Prostate gland (tissue), 2 donors: Measurements from ENCODE around the gene SUSD3. TPM values are rescaled to one million over a fixed set of nuclear protein-coding genes. Genes with fewer than 3 reads are reported as not detected.

Experiments
- DNase-seq: peaks from one replicate; pipeline ENCODE4 v3.0.0-alpha.2; 2019; ENCODE audit warnings: low spot score
- H3K27ac ChIP-seq, 2 donors: fragments of 200-600 bp; sonication (generic); 2 replicates each; pipeline ENCODE4 v1.5.1; 2017 to 2019
- H3K27me3 ChIP-seq: fragments of 200-600 bp; sonication (generic); replicated peaks from 2 replicates; pipeline ENCODE4 v1.5.1; 2019; ENCODE audit not compliant: insufficient read depth
- H3K36me3 ChIP-seq, 2 donors: fragments of 200-600 bp; sonication (generic); 1 replicate in 1 of 2; 2 replicates in 1 of 2; pipeline versions ENCODE4 v1.5.1 to v1.8.1; 2017 to 2019
- H3K4me1 ChIP-seq: fragments of 200-600 bp; sonication (generic); replicated peaks from 2 replicates; pipeline ENCODE4 v1.5.1; 2019
- H3K4me3 ChIP-seq, 2 donors: fragments of 200-600 bp; sonication (generic); 2 replicates each; pipeline ENCODE4 v1.5.1; 2017 to 2019
- H3K9me3 ChIP-seq: fragments of 200-600 bp; sonication (generic); 2 replicates; pipeline ENCODE4 v1.5.1; 2017
- CTCF ChIP-seq, 4 experiments: fragments of 200-600 bp in 2 of 4; fragments of 450-650 bp in 2 of 4; sonication (generic) in 2 of 4; IDR thresholded peaks; 1 replicate in 3 of 4; 2 replicates in 1 of 4; pipeline ENCODE4 v1.5.1; 2016 to 2019; ENCODE audit warnings: antibody characterized with exemption in 4 of 4, mild to moderate bottlenecking in 2 of 4, moderate library complexity in 2 of 4
- POLR2A ChIP-seq: fragments of 450-650 bp; IDR thresholded peaks from one replicate; pipeline ENCODE4 v1.6.1; 2016; ENCODE audit warnings: antibody characterized with exemption, mild to moderate bottlenecking
- POLR2AphosphoS5 ChIP-seq: sonication (generic); formaldehyde crosslinking; IDR thresholded peaks from one replicate; pipeline ENCODE4 v1.6.1; 2017; ENCODE audit warnings: antibody characterized with exemption
- WGBS: methylation state at CpG from one replicate; pipeline ENCODE4 v1.1.5; 2018; 5-methylcytosine and 5-hydroxymethylcytosine counted together
- intact Hi-C: fragments of 100-400 bp; cut with DNase I; formaldehyde crosslinking; loops from one replicate; pipeline ENCODE4 v1.14.2; 2022
- total RNA-seq, 2 donors: library from RNA; depleted of rRNA; stranded (reverse); fragments of >200 nt; gene quantifications; one replicate each; pipeline ENCODE4 v1.1.0, GENCODE V29; 2016

Gene SUSD3
- total RNA-seq, 2 donors from 2014 or later, result 2.2 to 471 TPM

DNA sequence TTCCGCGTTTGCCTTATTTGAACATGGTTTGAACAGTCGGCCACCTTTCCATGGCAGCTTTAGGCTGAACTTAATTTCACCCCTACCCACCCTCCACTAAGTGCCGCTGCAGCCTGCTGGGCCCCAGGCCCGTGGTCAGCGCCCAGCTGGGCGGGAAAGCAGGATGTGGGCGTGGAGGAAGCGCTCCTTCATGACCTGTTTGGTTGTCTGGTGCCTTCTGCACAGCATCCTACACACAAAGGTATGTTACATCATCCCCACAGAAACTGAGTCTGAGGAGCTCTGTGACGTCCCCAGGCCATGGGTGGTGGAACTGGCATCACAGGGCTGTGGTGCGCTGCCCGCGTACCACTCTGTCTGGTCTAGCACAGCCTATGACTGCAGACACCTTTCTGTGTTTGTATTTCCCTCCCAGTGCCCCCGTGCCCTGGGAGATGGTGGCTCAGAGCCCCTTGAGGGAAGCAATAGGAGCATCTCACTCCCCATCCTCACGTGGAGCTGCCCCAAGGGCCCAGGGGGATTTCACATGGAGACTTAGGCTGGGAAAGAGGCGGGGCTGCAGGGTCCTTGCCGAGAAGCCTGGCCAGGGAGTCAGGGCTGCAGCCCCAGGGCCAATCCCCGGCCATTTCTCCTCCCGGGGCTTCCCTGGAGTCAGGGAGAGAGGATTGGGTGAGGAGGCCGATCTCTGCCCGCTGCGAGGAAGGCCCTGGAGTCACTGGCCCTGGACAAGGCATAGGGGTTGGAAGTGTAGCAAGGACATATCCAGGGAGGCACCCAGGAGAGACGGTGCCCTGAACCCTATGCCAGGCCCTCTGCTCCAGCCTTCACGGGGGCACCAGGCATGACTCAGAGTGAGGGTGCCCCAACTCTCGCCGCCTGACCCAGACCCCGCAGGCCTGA is 37.5 kb upstream of the SUSD3 start:
- Histone ChIP-seq H3K9me3 (no peaks in the 10 kb centered on the region), H3K4me1 (no peaks in the 10 kb centered on the region), H3K27me3 (no peaks in the 10 kb centered on the region), H3K27ac (no peak overlapping the region), H3K36me3 (no peaks in the 10 kb centered on the region), H3K4me3 (no peak overlapping the region)
- intact Hi-C loops, result no loop called here
- no peak for TF ChIP-seq POLR2A
- TF ChIP-seq POLR2AphosphoS5, result no peak
- no peak for TF ChIP-seq CTCF (IDR thresholded peaks at IDR 0.05)
- no peak for DNase-seq
- 77% methylated on average over 27 of the region's 27 CpGs for WGBS

GRCh38 chr9:93022066-93022465 is 36.4 kb upstream of the SUSD3 start:
- DNase-seq, result no peak
- Histone ChIP-seq H3K27me3 (no peaks in the 10 kb centered on the region), H3K36me3 (no peaks in the 10 kb centered on the region), H3K27ac (no peak overlapping the region), H3K9me3 (no peaks in the 10 kb centered on the region), H3K4me3 (no peak overlapping the region), H3K4me1 (no peaks in the 10 kb centered on the region)
- TF ChIP-seq POLR2AphosphoS5, result no peak
- no peak for TF ChIP-seq POLR2A
- no peak for TF ChIP-seq CTCF (IDR thresholded peaks at IDR 0.05)
- 96% methylated on average over 9 of the region's 9 CpGs for WGBS
- intact Hi-C loops, result no loop called here

- Histone ChIP-seq H3K27ac (no peak overlapping the region), H3K4me3 (no peak overlapping the region), H3K4me1 (no peaks in the 10 kb centered on the region), H3K9me3 (no peaks in the 10 kb centered on the region), H3K36me3 (no peaks in the 10 kb centered on the region), H3K27me3 (no peaks in the 10 kb centered on the region)
- 88% methylated on average over 21 of the region's 23 CpGs for WGBS
- DNase-seq, result no peak
- intact Hi-C loops, result no loop called here
- TF ChIP-seq POLR2A, result no peak
These were observed 35.6 kb upstream of the SUSD3 start for GRCh38 chr9:93022721-93023520.

GRCh38 chr9:93023521-93023815 is 35.0 kb upstream of the SUSD3 start:
- Histone ChIP-seq H3K4me3 (no peak overlapping the region), H3K9me3 (no peaks in the 10 kb centered on the region), H3K27ac (no peak overlapping the region), H3K27me3 (no peaks in the 10 kb centered on the region), H3K36me3 (no peaks in the 10 kb centered on the region), H3K4me1 (no peaks in the 10 kb centered on the region)
- no peak for TF ChIP-seq POLR2AphosphoS5
- TF ChIP-seq CTCF (IDR thresholded peaks at IDR 0.05), result no peak
- TF ChIP-seq POLR2A, result no peak
- intact Hi-C loops, result no loop called here
- WGBS, result 85% methylated on average over 4 of the region's 4 CpGs
- DNase-seq, result no peak

- Histone ChIP-seq H3K36me3 (no peaks in the 10 kb centered on the region), H3K4me3 (no peak overlapping the region), H3K9me3 (no peaks in the 10 kb centered on the region), H3K27me3 (no peaks in the 10 kb centered on the region), H3K4me1 (no peaks in the 10 kb centered on the region), H3K27ac (no peak overlapping the region)
- no peak for TF ChIP-seq CTCF (IDR thresholded peaks at IDR 0.05)
- TF ChIP-seq POLR2AphosphoS5, result no peak
- WGBS, result 84% methylated on average over 4 of the region's 4 CpGs
- intact Hi-C loops, result no loop called here
- no peak for DNase-seq
These were observed 33.9 kb upstream of the SUSD3 start for GRCh38 chr9:93024646-93024910.
